ENCODE measurements around the gene MR1.
A peak's percentile ranks its signal among the peaks of the same experiment; 100 is the strongest.

The MR1 gene

DNA sequence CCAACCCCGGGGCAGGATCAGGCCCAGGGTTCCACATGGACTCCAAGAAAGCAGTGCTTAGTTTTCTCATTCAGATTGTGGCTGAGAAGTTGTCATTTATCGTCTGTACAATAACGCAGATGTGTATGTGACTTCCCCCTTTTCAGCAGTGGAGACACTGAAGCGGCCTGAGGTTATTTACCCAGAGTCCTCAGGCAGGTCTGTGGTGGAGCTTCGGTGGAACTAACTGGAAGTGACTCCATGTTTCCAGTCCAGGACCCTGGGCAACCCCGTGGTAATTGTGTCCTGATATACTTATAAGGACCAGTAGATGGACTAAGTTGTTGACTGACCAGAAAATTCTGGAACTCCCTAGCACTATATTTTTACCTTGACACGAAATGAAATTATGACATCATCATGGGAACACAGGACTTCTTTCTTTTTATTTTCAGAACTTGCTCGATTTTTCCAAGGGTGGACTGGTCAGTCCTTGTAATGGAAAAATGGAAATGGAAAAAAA is 53.7 kb downstream of the MR1 start:
- TF ChIP-seq GATA1 (IDR thresholded peaks at IDR 0.05; ENCODE audit: low read depth, low read length) (no peak), POLR2A (IDR thresholded peaks at IDR 0.05; ENCODE audit: low read length) (no peak)
- peak; percentile 39 to 53 for DNase-seq

DNA sequence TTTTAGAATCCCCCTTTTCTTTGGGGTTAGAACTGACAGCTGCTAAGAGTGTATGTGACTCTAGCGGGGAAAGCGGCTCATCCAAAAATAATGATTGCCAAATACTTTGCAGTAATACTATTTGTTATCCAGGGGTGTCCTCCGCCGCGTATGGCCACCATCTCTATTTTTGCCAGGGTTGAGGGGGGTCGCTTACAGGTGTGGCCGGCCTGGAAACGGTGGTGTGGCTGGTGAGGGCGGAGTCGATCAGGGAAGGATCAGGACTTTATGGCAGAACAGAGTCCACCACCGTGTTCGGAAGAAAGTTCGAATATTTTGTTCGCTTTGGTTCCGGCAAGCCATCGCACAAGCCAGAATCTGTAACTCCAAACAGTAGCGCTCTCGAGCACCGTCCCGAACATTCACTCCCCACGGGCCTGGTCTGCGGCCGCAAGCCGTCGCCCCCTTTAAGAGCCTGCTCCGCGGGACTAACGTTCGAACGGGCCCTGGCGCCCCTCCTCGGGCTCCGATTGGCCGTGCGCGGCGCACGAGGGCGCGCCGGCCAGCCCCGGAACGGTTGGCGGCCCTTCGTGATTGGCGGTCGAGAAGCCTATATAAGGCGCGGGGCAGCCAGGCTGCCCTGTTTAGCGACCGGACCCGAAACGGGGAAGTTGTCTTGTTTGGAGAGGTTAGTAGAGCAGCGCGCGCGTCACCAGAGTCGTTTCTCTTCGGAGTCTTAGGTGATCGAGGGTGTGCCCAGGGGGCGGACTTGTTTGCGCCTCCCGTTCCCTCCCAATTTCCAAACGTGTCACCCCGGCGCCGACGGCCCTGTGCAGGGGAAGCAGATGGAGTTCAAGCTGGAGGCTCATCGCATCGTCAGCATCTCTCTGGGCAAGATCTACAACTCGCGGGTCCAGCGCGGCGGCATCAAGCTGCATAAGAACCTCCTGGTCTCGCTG is 54.6 kb downstream of the MR1 start, which contains the start of gene IER5:
IER5 (plus strand) TSS at position 622 of the 938 bp plus-strand sequence; CDS start at position 825, 203 bp downstream.
- TF ChIP-seq POLR2A (IDR thresholded peaks at IDR 0.05; ENCODE audit: low read length) (peak; percentile 100), GATA1 (IDR thresholded peaks at IDR 0.05; ENCODE audit: low read depth, low read length) (no peak)

DNA sequence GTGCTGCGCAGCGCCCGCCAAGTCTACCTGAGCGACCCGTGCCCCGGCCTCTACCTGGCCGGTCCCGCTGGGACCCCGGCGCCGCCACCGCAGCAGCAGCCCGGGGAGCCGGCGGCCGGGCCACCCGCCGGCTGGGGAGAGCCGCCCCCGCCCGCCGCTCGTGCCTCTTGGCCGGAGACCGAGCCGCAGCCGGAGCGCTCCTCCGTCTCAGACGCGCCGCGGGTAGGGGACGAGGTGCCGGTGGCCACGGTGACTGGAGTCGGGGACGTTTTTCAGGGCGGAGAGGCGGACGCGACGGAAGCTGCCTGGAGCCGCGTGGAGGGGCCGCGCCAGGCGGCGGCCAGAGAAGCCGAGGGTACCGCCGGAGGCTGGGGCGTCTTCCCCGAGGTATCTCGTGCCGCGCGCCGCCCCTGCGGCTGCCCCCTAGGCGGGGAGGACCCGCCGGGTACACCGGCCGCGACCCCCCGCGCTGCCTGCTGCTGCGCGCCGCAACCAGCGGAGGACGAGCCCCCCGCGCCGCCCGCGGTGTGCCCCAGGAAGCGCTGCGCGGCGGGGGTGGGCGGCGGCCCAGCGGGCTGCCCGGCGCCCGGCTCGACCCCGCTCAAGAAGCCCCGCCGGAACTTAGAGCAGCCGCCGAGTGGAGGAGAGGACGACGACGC is 55.4 kb downstream of the MR1 start:
- TF ChIP-seq POLR2A (IDR thresholded peaks at IDR 0.05; ENCODE audit: low read length): no peak
- TF ChIP-seq GATA1 (IDR thresholded peaks at IDR 0.05; ENCODE audit: low read depth, low read length): no peak
- peak; percentile 70 to 82 for DNase-seq

More for the DNA sequence above, 54.6 kb downstream of the MR1 start, which contains the start of gene IER5:
- DNase-seq: peak; percentile 97 to 99

DNA sequence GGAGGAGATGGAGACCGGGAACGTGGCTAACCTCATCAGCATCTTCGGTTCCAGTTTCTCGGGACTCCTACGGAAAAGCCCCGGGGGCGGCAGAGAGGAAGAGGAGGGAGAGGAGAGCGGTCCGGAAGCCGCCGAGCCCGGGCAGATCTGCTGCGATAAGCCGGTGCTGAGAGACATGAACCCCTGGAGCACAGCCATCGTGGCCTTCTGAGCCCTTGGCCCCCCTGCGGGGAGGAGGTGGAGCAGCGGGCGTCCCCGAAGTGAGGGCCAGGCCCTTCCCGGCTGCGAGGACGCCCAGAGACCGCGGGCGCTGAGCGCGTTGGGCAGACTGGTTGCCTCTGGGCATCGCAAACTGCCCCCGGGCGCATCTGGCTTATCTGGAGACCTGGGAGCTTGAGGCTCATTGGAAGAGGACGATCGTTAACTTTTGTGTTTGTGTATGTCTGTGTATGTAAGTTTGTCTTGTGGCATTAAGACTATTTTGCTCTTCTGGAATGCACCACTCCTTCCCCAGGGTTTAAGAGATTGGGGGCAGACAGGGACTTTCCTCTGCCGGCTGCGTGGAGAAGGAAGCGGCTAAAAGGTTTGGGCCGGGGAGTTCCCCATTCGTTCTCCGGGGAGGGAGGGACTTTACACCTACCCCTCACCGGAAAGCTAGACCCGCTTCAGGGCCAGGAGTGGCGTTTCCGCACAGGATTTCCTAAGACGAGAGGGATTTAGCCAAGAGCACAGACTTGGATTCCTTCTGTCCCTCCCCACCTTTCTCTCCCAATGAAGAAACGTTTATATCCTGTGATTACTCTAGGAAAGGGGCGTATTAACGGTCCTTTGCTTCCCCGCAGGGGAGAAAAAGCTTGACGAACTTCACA is 56.1 kb downstream of the MR1 start:
- TF ChIP-seq POLR2A (IDR thresholded peaks at IDR 0.05; ENCODE audit: low read length) (peak; percentile 81), GATA1 (IDR thresholded peaks at IDR 0.05; ENCODE audit: low read depth, low read length) (peak; percentile 83)
- peak; percentile 86 to 92 for DNase-seq

DNA sequence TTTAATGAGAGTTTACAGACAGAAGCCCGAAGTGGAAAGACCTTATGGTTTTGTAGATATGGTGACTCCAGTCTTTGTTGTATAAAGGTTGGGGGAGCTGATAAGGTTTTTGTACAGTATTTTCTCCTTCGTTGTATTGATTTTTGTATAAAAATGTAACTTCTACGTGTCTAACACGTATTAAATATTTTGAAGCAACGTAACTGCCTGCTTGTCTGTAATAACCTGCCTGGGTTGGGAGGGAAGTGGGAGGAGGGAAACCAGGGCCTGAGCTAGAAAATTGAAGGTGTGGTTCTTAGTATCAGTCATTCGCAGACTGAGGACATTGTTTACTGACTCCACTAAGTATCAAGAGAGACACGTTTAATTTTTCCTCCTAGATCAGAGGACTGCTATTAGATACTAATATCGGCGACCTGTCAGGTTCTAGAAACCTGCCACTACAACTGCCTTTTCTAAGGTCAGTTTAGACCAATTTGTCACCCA is 56.9 kb downstream of the MR1 start:
- TF ChIP-seq POLR2A (IDR thresholded peaks at IDR 0.05; ENCODE audit: low read length) (no peak), GATA1 (IDR thresholded peaks at IDR 0.05; ENCODE audit: low read depth, low read length) (no peak)
- DNase-seq: peak; percentile 82 to 87

DNA sequence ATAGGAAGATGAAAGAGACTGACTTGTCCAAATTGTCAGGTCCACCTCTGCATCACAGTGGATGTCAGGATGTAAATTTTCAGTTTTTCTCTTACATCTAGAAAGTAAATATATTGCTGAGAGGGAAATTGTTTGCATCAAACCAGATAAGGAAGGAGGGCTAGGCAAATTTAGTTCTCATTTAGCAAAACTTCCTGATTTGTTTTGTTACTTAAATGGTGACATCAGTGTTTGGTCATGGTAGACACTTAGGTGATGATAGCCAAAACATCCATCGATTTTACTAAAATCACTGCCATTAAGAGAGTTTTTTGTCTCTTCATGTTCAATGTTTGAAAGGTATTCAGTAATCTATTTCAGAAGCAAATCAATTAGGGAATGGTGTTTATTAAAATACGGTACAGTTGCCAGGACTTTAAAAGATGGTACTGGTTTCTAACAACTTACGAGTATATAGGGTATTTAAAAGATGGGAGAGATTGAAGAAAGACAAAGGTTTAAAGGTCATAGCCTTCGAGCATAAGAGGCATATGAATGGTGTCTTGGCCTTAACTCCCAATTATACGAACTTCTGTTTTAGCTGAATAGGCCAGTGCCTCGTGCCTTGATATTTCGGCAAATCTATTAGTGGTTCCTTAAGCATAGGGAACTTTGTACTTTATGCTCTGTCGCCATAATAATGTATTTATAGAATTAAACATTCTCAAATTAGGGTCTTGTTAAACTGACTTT is 57.7 kb downstream of the MR1 start:
- TF ChIP-seq GATA1 (IDR thresholded peaks at IDR 0.05; ENCODE audit: low read depth, low read length) (no peak), POLR2A (IDR thresholded peaks at IDR 0.05; ENCODE audit: low read length) (no peak)
- DNase-seq: peak in 1 of 2 experiments; percentile 61

DNA sequence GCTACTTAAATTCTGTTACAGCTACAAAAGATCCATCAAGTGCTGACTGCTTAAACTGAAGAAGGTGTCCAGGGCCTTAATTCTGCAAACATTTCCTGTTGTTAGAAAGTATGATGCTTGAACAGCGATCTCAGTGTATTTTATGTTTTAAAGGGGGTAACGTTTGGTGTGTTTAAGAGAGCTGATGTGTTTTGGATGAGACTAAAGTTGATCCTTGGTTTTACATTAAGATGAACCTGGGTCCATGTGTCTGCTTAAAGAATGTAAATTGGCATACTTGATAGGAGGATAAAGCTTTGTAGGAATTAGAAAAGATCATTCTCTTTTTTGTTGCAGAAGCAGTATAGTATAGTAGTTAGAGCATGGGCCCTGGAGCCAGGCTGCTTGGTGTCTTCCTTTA is 58.3 kb downstream of the MR1 start:
- TF ChIP-seq POLR2A (IDR thresholded peaks at IDR 0.05; ENCODE audit: low read length) (no peak), GATA1 (IDR thresholded peaks at IDR 0.05; ENCODE audit: low read depth, low read length) (no peak)
- no peak for DNase-seq

DNA sequence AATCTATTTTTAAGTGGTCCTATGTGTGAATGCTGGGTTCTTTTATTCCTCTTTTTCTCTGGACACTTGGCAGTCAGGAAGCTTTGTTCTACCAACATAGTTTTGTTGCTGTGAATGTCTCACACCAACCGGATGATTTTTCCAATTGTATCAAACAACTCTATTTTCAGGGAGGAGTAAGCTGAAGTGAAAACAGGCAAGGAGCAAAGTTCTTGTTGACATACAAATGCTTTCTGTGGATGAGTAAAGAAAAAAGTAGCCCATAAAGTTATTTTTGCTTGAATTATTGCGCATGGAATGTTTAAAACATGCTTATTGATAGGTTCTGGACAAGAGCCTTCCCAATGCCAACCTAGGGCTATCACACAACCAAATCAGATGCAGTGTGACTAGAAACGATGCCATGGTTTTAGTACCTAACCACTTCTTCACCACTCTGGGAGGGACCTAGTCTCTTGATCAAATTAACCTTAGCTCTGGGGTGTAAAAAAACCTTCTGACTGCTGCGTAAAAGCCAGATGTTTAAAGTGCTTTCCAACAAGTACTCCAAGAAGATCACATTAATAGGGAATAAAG is 59.2 kb downstream of the MR1 start:
- TF ChIP-seq POLR2A (IDR thresholded peaks at IDR 0.05; ENCODE audit: low read length) (no peak), GATA1 (IDR thresholded peaks at IDR 0.05; ENCODE audit: low read depth, low read length) (no peak)
- DNase-seq: no peak

DNA sequence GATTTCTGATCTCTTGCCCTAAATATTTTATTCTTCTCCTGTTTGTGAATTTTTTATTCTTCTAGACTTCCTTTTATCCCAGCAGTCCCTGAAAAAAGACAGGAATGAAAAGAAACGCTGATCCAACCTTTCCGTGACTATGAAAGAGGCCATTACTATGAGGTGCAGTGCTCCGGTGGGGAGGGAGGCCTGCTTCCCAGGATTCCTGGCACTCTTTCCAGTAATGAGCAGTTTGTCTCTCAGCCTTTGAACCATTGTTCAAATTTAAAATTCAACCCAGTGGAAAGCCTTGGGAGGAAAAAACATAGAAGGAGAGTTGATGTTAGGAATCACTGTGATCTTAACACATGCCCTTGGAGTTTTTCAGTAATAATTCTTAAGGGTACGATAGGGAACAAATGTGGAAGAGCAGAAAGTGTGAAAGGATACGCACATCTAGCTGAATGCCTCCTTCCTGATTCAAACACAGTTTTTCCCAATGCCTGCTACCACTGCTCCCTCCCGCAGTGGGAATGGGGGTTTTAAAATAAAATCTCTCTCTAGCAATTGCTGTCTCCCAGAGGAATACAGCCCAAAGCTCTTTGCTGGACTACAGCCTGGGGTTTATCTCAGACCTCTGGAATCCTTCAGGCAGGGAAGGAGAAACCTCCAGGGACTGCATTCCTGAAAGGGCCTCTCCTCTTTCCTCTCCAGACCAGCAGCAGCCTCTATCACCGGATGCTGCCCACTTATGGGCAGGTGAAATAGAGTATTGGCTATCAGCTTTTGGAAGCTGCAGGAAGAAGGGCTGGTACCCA is 60.8 kb downstream of the MR1 start:
- no peak for TF ChIP-seq GATA1 (IDR thresholded peaks at IDR 0.05; ENCODE audit: low read depth, low read length)
- TF ChIP-seq POLR2A (IDR thresholded peaks at IDR 0.05; ENCODE audit: low read length): no peak
- DNase-seq: no peak

DNA sequence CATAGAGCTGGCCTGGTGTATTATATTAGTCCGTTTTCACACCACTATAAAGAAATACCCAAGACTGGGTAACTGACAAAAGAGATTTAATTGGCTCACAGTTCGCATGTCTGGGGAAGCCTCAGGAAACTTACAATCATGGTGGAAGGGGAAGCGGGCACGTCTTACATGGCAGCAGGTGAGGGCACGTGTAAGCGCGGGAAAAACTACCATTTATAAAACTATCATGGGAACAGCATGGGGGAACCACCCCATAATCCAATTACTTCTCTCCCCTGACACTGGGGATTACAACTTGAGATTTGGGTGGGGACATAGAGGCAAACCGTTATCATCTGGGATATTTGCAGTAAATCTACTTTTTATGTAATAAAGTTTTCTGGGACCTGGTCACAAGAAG is 61.5 kb downstream of the MR1 start:
- no peak for TF ChIP-seq POLR2A (IDR thresholded peaks at IDR 0.05; ENCODE audit: low read length)
- TF ChIP-seq GATA1 (IDR thresholded peaks at IDR 0.05; ENCODE audit: low read depth, low read length): no peak
- DNase-seq: no peak

DNA sequence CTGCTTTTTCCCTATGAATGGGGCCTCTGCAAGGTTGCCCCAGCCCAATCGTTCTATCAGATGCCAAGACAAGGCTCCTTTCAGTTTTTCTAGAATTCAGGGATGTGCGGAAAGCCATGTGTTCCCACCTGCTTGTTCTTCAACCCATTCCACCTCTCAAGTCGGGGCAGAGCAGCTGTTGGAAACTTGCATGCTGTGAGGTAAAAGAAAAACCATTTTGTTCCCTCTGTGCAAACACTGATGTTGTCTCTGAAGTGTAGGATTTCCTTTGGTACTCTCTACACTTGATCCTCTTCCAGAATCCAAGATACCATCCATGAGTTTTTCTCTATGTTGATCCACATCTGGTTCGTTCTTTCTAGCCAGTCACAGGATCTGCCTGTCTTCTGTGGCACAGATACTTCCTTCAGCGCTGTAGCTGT is 62.0 kb downstream of the MR1 start:
- TF ChIP-seq GATA1 (IDR thresholded peaks at IDR 0.05; ENCODE audit: low read depth, low read length) (no peak), POLR2A (IDR thresholded peaks at IDR 0.05; ENCODE audit: low read length) (no peak)
- no peak for DNase-seq

All from erythroblast (primary cell).